Activated naive CD4-positive, alpha-beta T cell treated with anti-CD3 and anti-CD28 coated beads, Interleukin-2, amount 10 ng/mL, durations not matched to agents 7 days and 5 days (primary cell): ENCODE measurements around the gene MAP2K5.

ENCODE experiments used
- CTCF ChIA-PET: fragments of 350-600 bp; sonication (Branson Sonifier 250); formaldehyde crosslinking; loops from one replicate; lab custom pipeline; 2021; ENCODE audit warnings: antibody characterized with exemption; lab: Charles Lee
- DNase-seq: peaks from one replicate; pipeline ENCODE4 v3.0.0-alpha.2; 2020
- H3K27ac Mint-ChIP-seq: one replicate; pipeline ENCODE4 v1.8.0; 2021; ENCODE audit warnings: mild to moderate bottlenecking, moderate library complexity, mixed read lengths
- H3K27me3 Mint-ChIP-seq: one replicate; pipeline ENCODE4 v1.8.0; 2021; ENCODE audit warnings: mild to moderate bottlenecking, mixed read lengths
- H3K36me3 Mint-ChIP-seq: one replicate; pipeline ENCODE4 v1.8.0; 2021; ENCODE audit warnings: mixed read lengths
- H3K4me1 Mint-ChIP-seq: one replicate; pipeline ENCODE4 v1.8.0; 2021; ENCODE audit warnings: mixed read lengths
- H3K4me3 Mint-ChIP-seq: one replicate; pipeline ENCODE4 v1.8.0; 2021; ENCODE audit warnings: mild to moderate bottlenecking, moderate library complexity, mixed read lengths
- H3K9me3 Mint-ChIP-seq: one replicate; pipeline ENCODE4 v1.8.0; 2021; ENCODE audit warnings: mixed read lengths

MAP2K5 gene

DNA sequence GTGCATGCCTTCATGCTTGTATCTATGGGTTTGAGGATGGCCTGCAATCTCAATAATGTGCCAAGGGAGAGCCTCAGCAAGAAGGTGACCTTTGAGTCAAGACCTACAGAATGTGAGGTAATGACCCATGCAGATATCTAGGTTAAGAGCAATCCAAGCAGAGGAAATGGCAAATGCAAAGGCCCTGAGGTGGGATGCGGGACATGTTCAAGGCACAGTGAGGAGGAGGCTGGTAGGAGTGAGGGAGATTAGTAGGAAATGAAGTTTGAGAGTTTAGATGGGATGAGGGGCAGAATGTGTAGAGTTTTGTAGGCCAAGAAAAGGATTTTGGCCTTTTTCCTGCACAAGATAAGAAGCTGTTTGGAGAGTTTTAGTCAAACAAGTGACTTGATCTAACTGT is 4.7 kb upstream of the MAP2K5 start:
- H3K4me3 Mint-ChIP-seq, result no peak overlapping the region
- CTCF ChIA-PET, result no interaction called here

DNA sequence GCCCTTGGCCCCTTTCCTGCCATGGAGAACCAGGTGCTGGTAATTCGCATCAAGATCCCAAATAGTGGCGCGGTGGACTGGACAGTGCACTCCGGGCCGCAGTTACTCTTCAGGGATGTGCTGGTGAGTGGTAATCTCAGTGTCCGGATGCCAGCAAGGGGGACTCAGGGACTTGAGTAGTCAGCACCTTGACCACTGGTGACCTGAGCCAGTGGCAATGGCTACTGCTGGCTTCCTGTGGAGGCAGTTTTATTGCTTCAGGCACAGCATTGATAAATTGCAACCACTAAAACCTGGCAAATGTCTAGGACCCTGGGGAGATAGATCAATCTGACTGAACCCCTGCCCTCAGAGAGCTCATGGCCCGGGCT is 830 bp downstream of the MAP2K5 start:
- H3K27me3 Mint-ChIP-seq, result no peaks in the 10 kb centered on the region
- H3K4me1 Mint-ChIP-seq, result peaks cover 53% of the 10 kb centered on the region
- H3K9me3 Mint-ChIP-seq, result no peaks in the 10 kb centered on the region
- peaks cover 18% of the 10 kb centered on the region for H3K36me3 Mint-ChIP-seq
- H3K27ac Mint-ChIP-seq, result peak overlapping the region; percentile 88
- DNase-seq, result no peak
- CTCF ChIA-PET, result no interaction called here
- H3K4me3 Mint-ChIP-seq, result peak overlapping the region; percentile 80

More for the DNA sequence above, 4.7 kb upstream of the MAP2K5 start:
- Mint-ChIP-seq H3K4me1 (peaks cover 34% of the 10 kb centered on the region), H3K27ac (no peak overlapping the region), H3K27me3 (no peaks in the 10 kb centered on the region), H3K36me3 (no peaks in the 10 kb centered on the region), H3K9me3 (no peaks in the 10 kb centered on the region)
- DNase-seq, result no peak

DNA sequence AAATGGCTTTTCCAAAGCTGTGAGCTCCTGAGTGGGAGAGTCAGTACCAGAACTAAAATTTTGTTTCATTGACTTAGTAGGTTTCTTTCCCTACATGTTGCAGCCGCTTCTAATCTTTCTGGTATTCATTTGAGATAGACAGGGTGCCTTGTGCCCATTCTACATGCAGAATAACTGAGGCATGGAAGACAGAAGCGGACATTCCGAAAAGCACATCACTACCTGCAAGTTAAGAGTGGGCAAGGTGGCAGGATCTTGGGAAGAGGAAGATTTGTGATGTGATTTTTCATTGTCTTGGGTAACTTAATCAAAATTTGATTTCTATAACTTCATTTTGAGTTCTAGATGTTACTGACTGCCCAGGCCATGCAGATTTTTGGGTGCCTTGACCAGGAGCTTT is 2.0 kb downstream of the MAP2K5 start:
- no peak for DNase-seq
- Mint-ChIP-seq H3K27ac (peak overlapping the region; percentile 4), H3K4me1 (peaks cover 48% of the 10 kb centered on the region)

DNA sequence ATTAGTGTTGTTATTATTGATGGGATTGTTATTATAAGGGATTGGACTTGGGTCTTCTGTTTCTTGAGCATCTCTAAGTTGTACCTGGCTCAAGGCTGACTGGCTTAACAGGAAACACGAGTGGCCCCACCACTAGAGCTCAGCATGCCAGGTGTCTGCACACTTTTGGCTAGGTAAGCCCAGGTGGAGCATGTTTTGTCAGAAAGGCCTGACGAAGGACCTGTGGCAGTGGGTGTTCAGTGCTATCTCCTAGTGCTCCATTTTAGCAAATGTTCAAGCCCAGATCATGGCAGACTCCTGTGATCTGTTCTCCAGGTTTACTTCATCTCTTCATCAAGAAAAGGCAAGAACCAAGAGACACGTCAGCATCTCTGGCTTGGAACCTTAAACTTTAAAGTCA is 3.4 kb downstream of the MAP2K5 start:
- Mint-ChIP-seq H3K4me3 (no peak overlapping the region), H3K4me1 (peaks cover 37% of the 10 kb centered on the region), H3K9me3 (no peaks in the 10 kb centered on the region), H3K27ac (no peak overlapping the region), H3K27me3 (no peaks in the 10 kb centered on the region), H3K36me3 (peaks cover 27% of the 10 kb centered on the region)
- CTCF ChIA-PET, result no interaction called here
- no peak for DNase-seq

More for the DNA sequence above, 2.0 kb downstream of the MAP2K5 start:
- Mint-ChIP-seq H3K27me3 (no peaks in the 10 kb centered on the region), H3K9me3 (no peaks in the 10 kb centered on the region), H3K4me3 (peak overlapping the region; percentile 1), H3K36me3 (peaks cover 21% of the 10 kb centered on the region)
- CTCF ChIA-PET, result no interaction called here

DNA sequence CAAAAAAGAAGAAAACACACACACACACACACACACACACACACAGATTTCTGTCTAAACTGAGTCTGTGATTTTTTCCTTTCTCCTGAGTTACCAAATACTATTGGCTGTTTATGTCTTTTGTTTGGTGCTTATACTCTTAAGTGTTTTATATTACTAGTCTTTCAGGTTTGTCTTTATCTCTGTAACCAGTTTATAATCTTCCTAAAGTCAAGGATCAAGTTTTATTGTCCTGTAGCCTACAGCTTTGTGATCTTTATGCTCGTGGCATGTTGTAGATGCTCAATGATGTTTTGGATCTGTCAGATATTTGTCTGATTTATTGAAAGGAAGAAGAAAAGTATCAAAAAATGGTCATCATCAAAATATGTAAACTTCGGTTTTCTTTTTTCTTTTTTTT is 4.6 kb downstream of the MAP2K5 start:
- H3K27me3 Mint-ChIP-seq, result no peaks in the 10 kb centered on the region
- no peaks in the 10 kb centered on the region for H3K9me3 Mint-ChIP-seq
- no peak for DNase-seq
- no peak overlapping the region for H3K4me3 Mint-ChIP-seq
- H3K27ac Mint-ChIP-seq, result no peak overlapping the region
- CTCF ChIA-PET, result no interaction called here
- peaks cover 27% of the 10 kb centered on the region for H3K36me3 Mint-ChIP-seq
- peaks cover 31% of the 10 kb centered on the region for H3K4me1 Mint-ChIP-seq

DNA sequence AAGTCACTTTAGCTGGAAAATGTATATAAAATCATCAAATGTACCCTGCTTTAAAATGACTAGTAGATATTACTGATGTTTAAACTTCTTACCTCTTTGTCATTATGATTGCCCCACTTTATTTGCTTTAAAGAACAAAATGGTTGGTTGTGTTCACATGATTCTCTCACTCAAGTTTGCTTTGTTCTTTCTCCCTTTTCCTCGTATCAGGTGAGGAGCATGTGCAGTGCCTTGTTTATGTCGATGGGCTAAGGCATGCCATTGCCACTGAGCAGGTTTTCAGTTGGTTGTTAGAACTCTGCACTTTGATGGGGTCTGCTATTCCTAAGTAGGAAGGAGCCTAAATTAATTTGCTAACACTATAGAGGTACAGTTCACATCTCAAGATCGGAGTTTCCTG is 5.3 kb downstream of the MAP2K5 start:
- CTCF ChIA-PET, result interaction anchor here (0.6 kb wide), 1 partner anchor 24 kb away, joined by 3 read pairs; no protein-coding TSS in a partner anchor
- H3K27ac Mint-ChIP-seq, result no peak overlapping the region
- H3K36me3 Mint-ChIP-seq, result peaks cover 27% of the 10 kb centered on the region
- no peak for DNase-seq
- no peak overlapping the region for H3K4me3 Mint-ChIP-seq
- H3K4me1 Mint-ChIP-seq, result peaks cover 30% of the 10 kb centered on the region
- H3K9me3 Mint-ChIP-seq, result no peaks in the 10 kb centered on the region
- H3K27me3 Mint-ChIP-seq, result no peaks in the 10 kb centered on the region

DNA sequence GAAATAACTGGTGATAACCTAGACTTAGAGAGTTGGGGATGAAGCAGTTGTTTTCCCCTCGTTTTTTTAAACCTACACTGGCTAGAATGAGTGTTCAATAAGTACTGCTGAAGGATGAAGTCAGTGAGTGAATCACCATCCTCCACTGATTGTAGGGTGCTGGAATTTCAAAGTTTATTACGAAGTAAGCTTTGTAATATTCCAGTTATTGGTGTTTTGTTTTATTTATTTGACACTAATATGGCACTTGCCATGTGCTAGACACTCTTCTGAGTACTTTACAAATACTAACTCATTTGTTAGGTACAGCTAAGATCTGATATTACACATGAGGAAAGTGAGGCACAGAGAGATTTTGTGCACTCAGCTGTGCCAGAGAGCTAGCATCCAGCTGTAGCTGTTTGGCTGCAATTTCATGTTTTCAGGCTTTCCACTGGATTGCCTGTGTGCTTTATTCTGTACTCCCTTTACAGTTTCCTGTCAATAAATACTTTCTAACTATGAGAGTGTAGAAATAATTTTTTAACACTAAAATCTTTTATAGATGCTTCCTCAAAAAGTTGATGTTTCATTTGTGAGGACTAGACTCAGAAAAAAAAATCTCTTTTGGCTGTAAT is 5.8 kb downstream of the MAP2K5 start:
- H3K9me3 Mint-ChIP-seq, result no peaks in the 10 kb centered on the region
- no peak for DNase-seq
- CTCF ChIA-PET, result interaction anchor here (0.6 kb wide), 1 partner anchor 24 kb away, joined by 3 read pairs; no protein-coding TSS in a partner anchor
- H3K4me3 Mint-ChIP-seq, result no peak overlapping the region
- H3K4me1 Mint-ChIP-seq, result peaks cover 24% of the 10 kb centered on the region
- peaks cover 30% of the 10 kb centered on the region for H3K36me3 Mint-ChIP-seq
- no peak overlapping the region for H3K27ac Mint-ChIP-seq
- H3K27me3 Mint-ChIP-seq, result no peaks in the 10 kb centered on the region

DNA sequence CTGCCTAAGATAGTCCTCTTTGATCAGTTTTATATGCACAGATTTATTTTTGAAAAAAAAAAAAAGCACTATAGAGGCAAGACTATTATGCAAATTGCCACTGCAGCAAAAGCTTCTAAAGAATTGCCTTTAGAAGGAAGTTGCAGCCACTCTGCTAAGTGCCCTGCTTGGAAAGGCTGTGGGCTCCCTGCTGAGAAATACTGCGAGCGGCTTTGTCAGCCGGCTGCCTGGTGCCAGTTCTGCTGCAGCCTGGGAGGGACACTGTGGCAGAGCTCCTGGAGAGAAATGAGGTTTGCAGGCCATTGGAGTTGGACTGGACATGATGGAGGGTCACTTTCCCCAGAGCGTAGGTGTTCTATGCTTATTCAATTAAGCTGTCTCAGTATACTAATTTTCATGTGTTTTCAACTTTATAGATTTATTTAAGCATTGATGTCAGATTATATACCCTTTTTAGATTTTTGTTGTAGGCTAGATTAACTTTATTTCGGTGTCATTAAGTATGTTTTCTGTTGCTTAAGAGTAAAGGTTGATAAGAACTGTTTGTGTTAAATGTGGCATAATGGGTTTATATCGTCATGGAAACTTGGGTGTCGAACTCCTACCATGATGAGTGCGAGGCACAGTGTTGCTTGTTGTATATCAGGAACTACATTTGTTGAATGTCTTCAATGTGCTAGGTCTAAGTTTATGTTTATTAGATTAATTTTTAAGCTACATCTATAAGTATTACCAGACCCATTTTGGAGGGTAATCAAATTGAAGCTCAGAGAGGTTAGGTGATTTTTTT is 6.6 kb downstream of the MAP2K5 start:
- Mint-ChIP-seq H3K9me3 (no peaks in the 10 kb centered on the region), H3K4me1 (peaks cover 17% of the 10 kb centered on the region), H3K27ac (no peak overlapping the region), H3K27me3 (no peaks in the 10 kb centered on the region), H3K4me3 (no peak overlapping the region), H3K36me3 (peaks cover 31% of the 10 kb centered on the region)
- DNase-seq, result no peak
- CTCF ChIA-PET, result interaction anchor here (1.1 kb wide), 1 partner anchor 116 kb away, joined by 3 read pairs; no protein-coding TSS in a partner anchor

DNA sequence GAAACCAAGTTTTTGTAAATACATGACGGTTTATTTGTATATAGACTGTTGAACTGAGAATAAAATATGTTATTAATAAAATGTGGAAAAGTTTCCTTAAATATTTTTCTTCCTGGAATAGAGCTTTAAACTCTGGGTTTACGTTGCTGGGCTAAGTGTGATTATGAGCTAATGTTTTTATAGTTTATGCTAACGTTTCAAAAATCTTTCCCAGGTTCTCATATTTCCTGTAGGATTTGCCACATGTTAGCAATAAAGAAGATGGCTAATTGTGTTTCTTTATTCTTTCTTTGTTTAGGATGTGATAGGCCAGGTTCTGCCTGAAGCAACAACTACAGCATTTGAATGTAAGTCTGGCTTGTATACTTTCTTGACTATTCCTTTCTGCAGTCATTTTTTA is 7.2 kb downstream of the MAP2K5 start:
- no peak for DNase-seq
- Mint-ChIP-seq H3K27me3 (no peaks in the 10 kb centered on the region), H3K4me1 (peaks cover 11% of the 10 kb centered on the region), H3K27ac (no peak overlapping the region), H3K36me3 (peaks cover 28% of the 10 kb centered on the region), H3K4me3 (no peak overlapping the region), H3K9me3 (no peaks in the 10 kb centered on the region)
- CTCF ChIA-PET, result interaction anchor here (1.1 kb wide), 1 partner anchor 116 kb away, joined by 3 read pairs; no protein-coding TSS in a partner anchor

DNA sequence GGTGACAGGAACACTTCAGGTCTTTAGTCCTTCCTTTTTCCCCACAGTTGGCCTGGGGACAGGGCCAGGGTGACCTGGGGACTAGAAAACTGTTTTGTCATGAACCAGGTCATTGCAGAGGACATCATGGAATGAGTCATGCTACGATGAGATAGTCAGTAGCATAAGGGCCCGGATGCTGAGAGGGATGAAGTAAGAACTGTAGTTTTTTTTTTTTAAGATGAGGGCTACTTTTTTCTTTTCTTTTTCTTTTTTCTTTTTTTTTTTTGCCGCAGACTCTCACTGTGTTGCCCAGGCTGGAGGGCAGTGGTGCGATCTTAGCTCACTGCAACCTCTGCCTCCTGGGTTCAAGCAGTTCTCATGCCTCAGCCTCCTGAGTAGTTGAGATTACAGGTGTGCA is 8.0 kb downstream of the MAP2K5 start:
- Mint-ChIP-seq H3K4me1 (peaks cover 5% of the 10 kb centered on the region), H3K9me3 (no peaks in the 10 kb centered on the region), H3K36me3 (peaks cover 29% of the 10 kb centered on the region), H3K27ac (no peak overlapping the region), H3K27me3 (no peaks in the 10 kb centered on the region), H3K4me3 (no peak overlapping the region)
- no peak for DNase-seq
- CTCF ChIA-PET, result no interaction called here

DNA sequence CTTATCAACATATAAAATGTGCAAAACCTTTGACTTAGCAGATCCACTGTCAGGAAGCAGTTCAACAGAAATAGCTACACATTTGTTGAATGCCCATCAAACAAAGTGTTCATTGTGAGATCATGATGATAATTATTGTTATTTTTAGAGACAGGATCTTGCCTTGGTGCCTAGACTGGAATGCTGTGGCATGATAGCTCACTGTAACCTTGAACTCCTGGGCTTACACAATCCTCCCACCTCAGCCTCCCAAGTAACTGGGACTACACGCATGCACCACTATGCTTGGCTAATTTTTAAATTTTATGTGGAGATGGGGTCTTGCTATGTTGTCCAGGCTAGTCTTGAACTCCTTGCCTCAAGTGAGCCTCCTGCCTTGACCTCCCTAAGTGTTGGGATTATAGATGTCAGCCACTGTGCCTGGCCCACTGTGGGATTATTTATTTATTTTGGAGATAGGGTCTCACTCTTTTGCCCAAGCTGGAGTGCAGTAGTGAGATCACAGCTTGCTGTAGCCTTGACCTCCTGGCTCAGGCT is 8.8 kb downstream of the MAP2K5 start:
- Mint-ChIP-seq H3K27ac (no peak overlapping the region), H3K36me3 (peaks cover 26% of the 10 kb centered on the region), H3K27me3 (no peaks in the 10 kb centered on the region), H3K9me3 (no peaks in the 10 kb centered on the region), H3K4me1 (peaks cover 5% of the 10 kb centered on the region), H3K4me3 (no peak overlapping the region)
- CTCF ChIA-PET, result no interaction called here
- DNase-seq, result no peak

DNA sequence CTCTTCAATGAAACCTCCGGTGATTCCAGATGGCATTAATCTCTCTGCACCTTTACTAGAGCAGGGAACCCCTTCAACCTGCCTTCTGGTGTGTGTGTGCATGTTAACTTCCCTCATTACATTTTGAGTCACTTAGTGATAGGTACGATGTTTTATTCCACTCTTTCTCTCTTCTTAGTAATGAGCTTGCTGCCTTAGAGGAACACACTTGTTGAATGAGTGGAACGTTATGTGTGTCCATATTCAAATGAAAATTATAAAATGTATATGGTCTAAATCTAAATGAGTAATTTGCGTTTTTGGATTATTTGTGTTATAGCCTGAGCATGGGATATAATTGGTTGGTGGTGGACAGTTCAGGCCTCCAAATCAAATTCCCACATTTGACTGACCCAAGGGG is 12.1 kb downstream of the MAP2K5 start:
- Mint-ChIP-seq H3K36me3 (peaks cover 40% of the 10 kb centered on the region), H3K9me3 (peaks cover 9% of the 10 kb centered on the region), H3K4me3 (no peak overlapping the region), H3K27me3 (no peaks in the 10 kb centered on the region), H3K27ac (no peak overlapping the region), H3K4me1 (no peaks in the 10 kb centered on the region)
- CTCF ChIA-PET, result no interaction called here
- no peak for DNase-seq

DNA sequence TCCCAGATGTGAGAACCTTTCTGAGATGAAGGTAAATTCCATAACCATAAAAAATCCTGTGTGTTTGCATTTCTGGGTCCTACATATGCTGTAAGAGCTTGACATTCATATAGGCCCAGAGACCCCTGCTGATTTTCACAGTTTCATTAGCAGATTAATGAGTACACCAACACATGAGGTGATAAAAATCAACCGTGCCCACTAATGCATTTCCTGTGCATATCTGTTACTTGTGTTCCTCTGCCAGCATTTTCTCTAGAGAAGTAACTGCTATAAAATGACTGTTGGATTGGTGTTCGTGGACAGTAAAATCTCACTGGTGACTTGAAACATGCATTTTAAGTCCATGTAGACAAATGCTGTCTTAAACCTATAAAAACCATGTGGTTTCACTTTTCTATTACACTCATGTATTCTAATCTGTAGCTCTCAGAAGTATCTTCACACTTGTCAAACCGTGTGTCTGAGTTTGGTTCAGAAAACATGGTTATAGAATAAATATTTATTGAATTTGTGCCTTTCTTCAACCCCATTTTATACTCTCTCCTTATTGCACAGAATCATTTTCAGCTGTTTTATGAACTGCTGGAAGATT is 14.6 kb downstream of the MAP2K5 start:
- CTCF ChIA-PET, result no interaction called here
- H3K36me3 Mint-ChIP-seq, result peaks cover 42% of the 10 kb centered on the region
- H3K27me3 Mint-ChIP-seq, result no peaks in the 10 kb centered on the region
- H3K4me3 Mint-ChIP-seq, result no peak overlapping the region
- peaks cover 9% of the 10 kb centered on the region for H3K9me3 Mint-ChIP-seq
- H3K27ac Mint-ChIP-seq, result no peak overlapping the region
- H3K4me1 Mint-ChIP-seq, result no peaks in the 10 kb centered on the region
- DNase-seq, result no peak

DNA sequence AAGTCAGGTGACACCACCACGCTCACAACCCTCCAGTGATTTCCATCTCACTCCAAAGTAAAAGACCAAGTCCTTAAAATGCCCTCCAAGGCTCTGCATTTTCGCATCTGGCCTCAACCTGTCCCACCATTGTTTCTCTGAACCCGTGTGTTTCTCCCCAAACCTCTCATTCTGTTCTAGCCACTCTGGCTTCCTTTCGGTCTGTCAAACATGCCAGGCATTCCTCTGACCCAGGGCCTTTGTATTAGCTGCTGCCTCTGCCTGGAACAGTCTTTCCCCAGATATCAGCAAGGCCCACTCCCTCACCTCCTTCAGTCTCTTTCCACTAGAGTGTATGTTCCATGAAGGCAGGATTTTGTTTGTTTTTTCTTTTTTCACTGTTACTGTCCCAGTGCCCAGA is 16.0 kb downstream of the MAP2K5 start:
- CTCF ChIA-PET, result no interaction called here
- no peak for DNase-seq
- no peaks in the 10 kb centered on the region for H3K4me1 Mint-ChIP-seq
- peaks cover 39% of the 10 kb centered on the region for H3K36me3 Mint-ChIP-seq
- peaks cover 9% of the 10 kb centered on the region for H3K9me3 Mint-ChIP-seq
- H3K4me3 Mint-ChIP-seq, result no peak overlapping the region
- no peak overlapping the region for H3K27ac Mint-ChIP-seq
- no peaks in the 10 kb centered on the region for H3K27me3 Mint-ChIP-seq
